Mesendoderm (in vitro differentiated cells): ENCODE measurements around the gene ABHD14A.

Source experiments
- DNase-seq: peaks from one replicate; pipeline ENCODE4 v3.0.0; 2013
- H2AK5ac ChIP-seq: 2 replicates; pipeline ENCODE4 v1.6.1; 2013; ENCODE audit warnings: low read length, inconsistent platforms
- H2BK120ac ChIP-seq: 2 replicates; pipeline ENCODE4 v1.6.1; 2013; ENCODE audit warnings: low read depth, mild to moderate bottlenecking, low read length, moderate library complexity, mixed read lengths
- H2BK15ac ChIP-seq: replicated peaks from 2 replicates; pipeline ENCODE4 v1.6.1; 2013; ENCODE audit warnings: low read depth, mild to moderate bottlenecking, moderate library complexity
- H2BK5ac ChIP-seq: 2 replicates; pipeline ENCODE4 v1.6.1; 2013; ENCODE audit warnings: low read length, inconsistent platforms
- H3K18ac ChIP-seq: 2 replicates; pipeline ENCODE4 v1.6.1; 2013; ENCODE audit warnings: mild to moderate bottlenecking, low read length, mixed read lengths
- H3K23ac ChIP-seq: one replicate; pipeline ENCODE4 v1.6.1; 2013; ENCODE audit warnings: low read length
- H3K27ac ChIP-seq: 2 replicates; pipeline ENCODE4 v1.5.1; 2013; ENCODE audit warnings: low read depth, mild to moderate bottlenecking, inconsistent platforms, low read length, moderate library complexity
- H3K27me3 ChIP-seq: 2 replicates; pipeline ENCODE4 v1.6.1; 2013; ENCODE audit warnings: low read length, control low read depth, mild to moderate bottlenecking, inconsistent platforms; ENCODE audit not compliant: insufficient read depth, poor library complexity
- H3K36me3 ChIP-seq: 2 replicates; pipeline ENCODE4 v1.6.1; 2013; ENCODE audit warnings: low read length, inconsistent platforms; ENCODE audit not compliant: control insufficient read depth, insufficient read depth
- H3K4ac ChIP-seq: one replicate; pipeline ENCODE4 v1.6.1; 2013; ENCODE audit warnings: low read depth, mild to moderate bottlenecking, low read length, moderate library complexity
- H3K4me1 ChIP-seq: 2 replicates; pipeline ENCODE4 v1.6.1; 2013; ENCODE audit warnings: low read depth, low read length, inconsistent platforms; ENCODE audit not compliant: control insufficient read depth
- H3K4me2 ChIP-seq: 2 replicates; pipeline ENCODE4 v1.6.1; 2013; ENCODE audit warnings: low read length
- H3K4me3 ChIP-seq: 2 replicates; pipeline ENCODE4 v1.5.1; 2013; ENCODE audit warnings: mild to moderate bottlenecking, low read length
- H3K56ac ChIP-seq: one replicate; pipeline ENCODE4 v1.6.1; 2013; ENCODE audit warnings: low read length
- H3K79me1 ChIP-seq: 2 replicates; pipeline ENCODE4 v1.6.1; 2013; ENCODE audit warnings: low read length, inconsistent platforms
- H3K79me2 ChIP-seq: 2 replicates; pipeline ENCODE4 v1.6.1; 2013; ENCODE audit warnings: mild to moderate bottlenecking, low read length; ENCODE audit not compliant: control insufficient read depth, insufficient read depth
- H3K9ac ChIP-seq: 2 replicates; pipeline ENCODE4 v1.6.1; 2013; ENCODE audit warnings: low read length, inconsistent platforms
- H4K5ac ChIP-seq: one replicate; pipeline ENCODE4 v1.6.1; 2013; ENCODE audit warnings: low read length
- H4K8ac ChIP-seq: one replicate; pipeline ENCODE4 v1.6.1; 2013; ENCODE audit warnings: low read depth, mild to moderate bottlenecking, control low read depth, low read length, moderate library complexity
- WGBS: extraction: QIAGEN DNeasy Blood & Tissue Kit; methylation state at CpG from one replicate; pipeline ENCODE4 v1.1.7; 2013; ENCODE audit warnings: low lambda C conversion rate, missing lambda C conversion rate; ENCODE audit not compliant: insufficient coverage; ENCODE audit errors: extremely low coverage; 5-methylcytosine and 5-hydroxymethylcytosine counted together

The ABHD14A gene

GRCh38 chr3:52015438-52016228 lies 40.8 kb downstream of the ABHD14A start:
- Histone ChIP-seq H2AK5ac (no peak overlapping the region), H3K4me3 (no peak overlapping the region), H3K27me3 (no peaks in the 10 kb centered on the region), H4K5ac (no peak overlapping the region), H3K4me2 (no peak overlapping the region), H3K18ac (no peak overlapping the region), H3K79me2 (no peaks in the 10 kb centered on the region), H3K4me1 (no peaks in the 10 kb centered on the region), H3K4ac (no peak overlapping the region), H3K23ac (no peak overlapping the region), H2BK5ac (no peak overlapping the region), H3K9ac (no peak overlapping the region), H3K56ac (no peak overlapping the region), H3K79me1 (no peaks in the 10 kb centered on the region), H2BK15ac (no peak overlapping the region), H3K27ac (no peak overlapping the region), H2BK120ac (no peak overlapping the region), H4K8ac (no peak overlapping the region), H3K36me3 (no peaks in the 10 kb centered on the region)
- DNase-seq, result no peak
- WGBS, result no CpG with 5 or more reads among the region's 13 CpGs

GRCh38 chr3:52017586-52017985 lies 42.7 kb downstream of the ABHD14A start:
- Histone ChIP-seq H3K4me1 (no peaks in the 10 kb centered on the region), H4K8ac (no peak overlapping the region), H2BK5ac (no peak overlapping the region), H3K36me3 (no peaks in the 10 kb centered on the region), H3K27me3 (no peaks in the 10 kb centered on the region), H3K79me2 (no peaks in the 10 kb centered on the region), H3K56ac (no peak overlapping the region), H3K4me2 (no peak overlapping the region), H3K9ac (no peak overlapping the region), H2BK120ac (no peak overlapping the region), H3K4me3 (no peak overlapping the region), H3K79me1 (no peaks in the 10 kb centered on the region), H3K27ac (no peak overlapping the region), H3K18ac (no peak overlapping the region), H3K4ac (no peak overlapping the region), H3K23ac (no peak overlapping the region), H2AK5ac (no peak overlapping the region), H4K5ac (no peak overlapping the region), H2BK15ac (no peak overlapping the region)
- WGBS, result no CpG with 5 or more reads among the region's 11 CpGs
- DNase-seq, result no peak

DNA sequence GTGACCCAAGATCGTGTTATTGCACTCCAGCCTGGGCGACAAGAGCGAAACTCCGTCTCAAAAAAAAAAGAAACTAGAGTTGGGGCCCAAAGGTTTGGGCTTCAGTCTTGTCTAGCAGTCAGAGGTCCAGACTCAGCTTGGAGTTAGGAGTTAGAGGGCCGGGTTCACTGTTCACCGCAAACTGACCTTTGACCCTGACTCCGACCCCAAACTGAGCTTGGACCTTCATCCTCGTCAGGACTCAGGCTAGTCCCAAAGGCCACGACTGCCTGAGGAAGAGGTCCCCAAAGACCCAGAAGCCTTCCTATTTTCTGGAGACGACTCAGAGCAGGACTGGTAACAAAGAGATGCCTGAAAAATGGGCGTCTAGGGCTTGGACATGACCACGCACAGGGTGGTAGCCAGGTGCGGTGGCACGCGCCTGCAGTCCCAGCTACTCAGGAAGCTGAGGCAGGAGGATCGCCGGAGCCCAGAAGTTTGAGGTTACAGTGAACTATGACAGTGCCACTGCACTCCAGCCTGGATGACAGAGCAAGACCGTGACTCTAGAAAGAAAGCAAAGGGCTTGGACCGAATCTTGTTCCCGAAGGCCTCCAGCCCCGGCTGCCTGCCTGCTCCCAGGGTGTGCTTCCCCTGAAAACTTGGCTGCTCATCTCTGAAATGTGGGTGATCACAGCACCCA lies 43.6 kb downstream of the ABHD14A start:
- Histone ChIP-seq H3K36me3 (no peaks in the 10 kb centered on the region), H3K27ac (no peak overlapping the region), H3K79me2 (no peaks in the 10 kb centered on the region), H3K27me3 (no peaks in the 10 kb centered on the region), H4K5ac (no peak overlapping the region), H3K18ac (no peak overlapping the region), H2BK15ac (no peak overlapping the region), H3K9ac (no peak overlapping the region), H3K4me2 (no peak overlapping the region), H3K4me1 (no peaks in the 10 kb centered on the region), H3K79me1 (no peaks in the 10 kb centered on the region), H3K23ac (no peak overlapping the region), H3K56ac (no peak overlapping the region), H3K4ac (no peak overlapping the region), H2BK5ac (no peak overlapping the region), H3K4me3 (no peak overlapping the region), H4K8ac (no peak overlapping the region), H2AK5ac (no peak overlapping the region), H2BK120ac (no peak overlapping the region)
- no CpG with 5 or more reads among the region's 21 CpGs for WGBS
- no peak for DNase-seq

- H3K4me1 ChIP-seq, result no peaks in the 10 kb centered on the region
- no peak for DNase-seq
- H3K27ac ChIP-seq, result no peak overlapping the region
- H3K23ac ChIP-seq, result no peak overlapping the region
- no peak overlapping the region for H3K18ac ChIP-seq
- H3K79me2 ChIP-seq, result no peaks in the 10 kb centered on the region
- no peak overlapping the region for H3K4me2 ChIP-seq
- no peak overlapping the region for H2BK5ac ChIP-seq
- H2BK15ac ChIP-seq, result no peak overlapping the region
- H3K4me3 ChIP-seq, result no peak overlapping the region
- H3K79me1 ChIP-seq, result no peaks in the 10 kb centered on the region
- WGBS, result no CpG with 5 or more reads among the region's 17 CpGs
- no peak overlapping the region for H3K56ac ChIP-seq
- no peaks in the 10 kb centered on the region for H3K27me3 ChIP-seq
- no peak overlapping the region for H4K5ac ChIP-seq
- H3K9ac ChIP-seq, result no peak overlapping the region
- H3K4ac ChIP-seq, result no peak overlapping the region
- no peak overlapping the region for H2AK5ac ChIP-seq
- H3K36me3 ChIP-seq, result no peaks in the 10 kb centered on the region
- H2BK120ac ChIP-seq, result no peak overlapping the region
- H4K8ac ChIP-seq, result no peak overlapping the region
Observed at GRCh38 chr3:52019352-52020080, 44.7 kb downstream of the ABHD14A start.

DNA sequence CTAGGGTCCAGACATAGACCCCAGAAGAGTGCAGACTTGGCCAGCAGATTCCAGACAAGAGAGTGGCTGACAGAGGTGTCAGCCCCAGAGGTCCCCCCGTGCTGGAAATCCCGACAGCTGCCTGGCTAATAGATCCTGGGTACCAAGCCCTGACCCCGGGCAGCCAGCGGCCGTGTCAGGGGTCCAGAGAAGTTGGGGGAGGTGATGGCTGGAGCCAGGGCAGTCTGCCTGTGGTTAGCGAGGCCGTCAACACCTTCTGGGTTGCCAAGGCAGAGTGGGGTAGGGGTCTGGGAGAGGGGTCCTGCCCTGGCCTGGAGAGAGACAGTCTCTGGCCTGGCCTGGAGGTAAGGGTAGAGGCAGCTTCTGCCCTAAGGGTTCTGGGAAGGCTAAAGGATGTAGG lies 45.9 kb downstream of the ABHD14A start:
- H3K9ac ChIP-seq, result no peak overlapping the region
- DNase-seq, result no peak
- no peak overlapping the region for H3K56ac ChIP-seq
- no peak overlapping the region for H2AK5ac ChIP-seq
- H3K27ac ChIP-seq, result no peak overlapping the region
- no peak overlapping the region for H2BK5ac ChIP-seq
- no peak overlapping the region for H2BK15ac ChIP-seq
- no peak overlapping the region for H4K8ac ChIP-seq
- no peak overlapping the region for H3K4ac ChIP-seq
- H3K4me3 ChIP-seq, result no peak overlapping the region
- H3K4me1 ChIP-seq, result no peaks in the 10 kb centered on the region
- H3K18ac ChIP-seq, result no peak overlapping the region
- no peaks in the 10 kb centered on the region for H3K79me1 ChIP-seq
- no peak overlapping the region for H3K23ac ChIP-seq
- H3K27me3 ChIP-seq, result no peaks in the 10 kb centered on the region
- H3K36me3 ChIP-seq, result no peaks in the 10 kb centered on the region
- H3K4me2 ChIP-seq, result no peak overlapping the region
- H3K79me2 ChIP-seq, result no peaks in the 10 kb centered on the region
- no CpG with 5 or more reads among the region's 7 CpGs for WGBS
- no peak overlapping the region for H2BK120ac ChIP-seq
- no peak overlapping the region for H4K5ac ChIP-seq
